Middle frontal gyrus (tissue), 1 donor: ENCODE results near the gene TCTN3.
"Not testable (repeated sequence)": the region's sequence is repeated elsewhere in the genome, so short reads cannot be mapped to it uniquely, and the experiment has no call there.

Experiments
- DNase-seq: peaks from one replicate; pipeline ENCODE4 v3.0.0-alpha.2; 2015; ENCODE audit warnings: low spot score; ENCODE audit errors: extremely low spot score

Gene TCTN3

GRCh38 chr10:95691281-95691680 lies 2.4 kb downstream of the TCTN3 start:
- DNase-seq = no peak

GRCh38 chr10:95688648-95689047 lies 5.1 kb downstream of the TCTN3 start:
- DNase-seq = no peak

- no peak for DNase-seq
These were observed 9.8 kb downstream of the TCTN3 start for GRCh38 chr10:95683966-95684365.

- DNase-seq = no peak
These were observed 18.2 kb downstream of the TCTN3 start for GRCh38 chr10:95675403-95676116.

GRCh38 chr10:95674643-95675042 lies 19.1 kb downstream of the TCTN3 start:
- DNase-seq = no peak

GRCh38 chr10:95672641-95673040 lies 21.1 kb downstream of the TCTN3 start:
- DNase-seq = not testable (repeated sequence)

GRCh38 chr10:95664543-95664942 lies 29.2 kb downstream of the TCTN3 start:
- DNase-seq = no peak

- DNase-seq = no peak
These were observed 30.2 kb downstream of the TCTN3 start for GRCh38 chr10:95663496-95663895.

- no peak for DNase-seq
These were observed 31.9 kb downstream of the TCTN3 start for GRCh38 chr10:95661818-95662217.

- DNase-seq = no peak
These were observed 33.4 kb downstream of the TCTN3 start for GRCh38 chr10:95660283-95660682.

- no peak for DNase-seq
These were observed 36.5 kb downstream of the TCTN3 start for GRCh38 chr10:95657250-95657649.

GRCh38 chr10:95656291-95657164 lies 37.2 kb downstream of the TCTN3 start, which contains the start of gene ALDH18A1:
TSS of gene ALDH18A1 (minus strand) at chr10:95656711. CDS start at chr10:95653377, 3,334 bp downstream.
- DNase-seq = peak; percentile 77

- DNase-seq = no peak
These were observed 38.0 kb downstream of the TCTN3 start for GRCh38 chr10:95655571-95656290.

- DNase-seq = no peak
These were observed 39.8 kb downstream of the TCTN3 start for GRCh38 chr10:95653895-95654294.

- no peak for DNase-seq
These were observed 42.2 kb downstream of the TCTN3 start for GRCh38 chr10:95651346-95652060.

- DNase-seq = no peak
These were observed 43.5 kb downstream of the TCTN3 start for GRCh38 chr10:95650232-95650631.

- no peak for DNase-seq
These were observed 45.6 kb downstream of the TCTN3 start for GRCh38 chr10:95648138-95648537.

- DNase-seq = no peak
These were observed 47.6 kb downstream of the TCTN3 start for GRCh38 chr10:95646160-95646559.

GRCh38 chr10:95644901-95645300 lies 48.8 kb downstream of the TCTN3 start:
- DNase-seq = no peak

GRCh38 chr10:95640891-95641315 lies 52.8 kb downstream of the TCTN3 start:
- no peak for DNase-seq

GRCh38 chr10:95637911-95638310 lies 55.8 kb downstream of the TCTN3 start:
- DNase-seq = no peak
